ENCODE results near the gene PRKAG2.

Gene PRKAG2

DNA sequence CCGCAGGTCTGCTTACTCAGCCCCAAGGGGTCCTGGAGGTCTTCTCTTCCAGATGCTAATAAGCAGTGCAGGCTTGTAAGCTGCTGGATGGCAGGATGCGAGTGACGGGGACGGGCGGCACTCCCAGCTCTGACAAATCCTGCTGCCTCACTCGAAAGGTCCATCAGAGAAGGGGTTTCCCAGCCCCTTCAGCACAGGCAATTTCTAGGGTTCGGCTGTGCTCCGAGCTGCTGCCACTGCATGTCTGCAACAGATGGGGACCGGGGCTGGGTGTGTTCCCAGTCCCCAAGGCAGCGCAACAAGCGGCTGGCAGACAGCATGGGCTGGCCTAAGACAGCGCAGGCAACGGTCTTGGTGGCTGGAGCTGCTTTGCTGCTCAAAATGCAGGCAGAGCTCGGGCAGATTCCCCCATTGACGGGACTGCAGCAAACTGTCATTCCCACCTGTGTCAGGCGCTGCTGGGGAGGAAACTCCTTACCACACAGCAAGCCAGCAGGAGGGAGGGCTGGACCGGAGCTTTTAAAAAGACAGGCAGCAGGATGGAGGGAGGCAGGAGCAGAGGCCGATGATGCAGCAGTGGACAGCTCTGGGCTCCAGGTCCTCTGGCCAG is 62.4 kb downstream of the PRKAG2 start:
- DNase-seq, result no peak

DNA sequence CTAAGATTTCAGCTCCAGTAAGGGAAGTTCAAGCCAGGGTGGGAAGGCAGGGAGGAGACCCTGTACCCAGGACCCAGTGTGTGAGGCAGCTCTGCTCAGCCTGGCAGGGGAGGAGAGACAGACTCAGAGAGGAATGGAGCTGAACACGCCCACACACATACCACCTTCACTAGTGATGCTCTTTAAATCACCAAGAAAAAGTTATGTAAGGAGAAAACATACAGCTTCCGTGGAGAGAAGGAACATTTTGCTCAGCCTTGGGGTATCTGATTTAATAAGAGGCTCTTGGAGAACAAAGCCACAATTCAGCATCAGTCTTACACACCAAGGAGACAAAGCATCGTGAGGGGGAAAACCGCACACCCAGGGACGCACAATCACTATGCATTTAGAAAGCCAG is 62.9 kb downstream of the PRKAG2 start:
- DNase-seq, result no peak

DNA sequence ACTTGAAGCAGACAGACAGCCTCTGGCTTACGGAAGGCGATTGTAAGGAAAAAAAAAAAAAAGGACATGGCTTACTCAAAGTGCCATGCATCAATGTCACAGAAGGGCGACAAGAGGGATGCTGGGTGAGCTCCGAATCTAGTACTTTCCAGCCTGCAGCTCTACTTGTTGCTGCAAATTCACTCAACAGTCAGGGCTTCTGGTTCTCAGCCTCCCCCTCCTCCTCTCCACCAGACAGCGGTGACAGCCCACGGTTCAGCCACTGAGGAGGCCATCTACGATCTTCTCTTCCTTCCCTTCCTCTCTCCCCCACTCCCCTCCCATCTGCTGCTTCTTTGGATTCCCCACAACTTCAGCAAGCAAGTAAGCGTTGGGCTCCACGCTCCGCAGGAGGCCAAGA is 63.5 kb downstream of the PRKAG2 start:
- DNase-seq, result no peak

DNA sequence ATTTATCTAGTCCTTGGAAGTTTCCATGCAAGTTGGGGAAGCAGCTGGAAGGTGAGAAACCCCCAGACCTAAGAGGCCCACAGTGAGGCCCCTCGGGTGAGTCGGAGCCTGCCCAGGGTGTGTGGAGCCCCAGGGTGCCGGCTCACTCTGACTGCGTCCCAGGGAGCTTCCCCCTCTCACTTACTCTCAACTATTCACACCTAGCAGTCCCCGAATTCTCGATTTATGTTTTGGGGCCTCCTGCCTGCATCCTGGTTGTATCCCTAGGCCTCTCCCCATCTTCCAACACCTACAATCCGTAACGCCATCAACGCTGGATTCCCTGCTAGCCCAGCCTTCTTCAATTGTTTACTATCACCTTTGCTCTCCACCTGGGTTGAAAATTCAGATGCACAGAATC is 63.9 kb downstream of the PRKAG2 start:
- DNase-seq, result no peak

DNA sequence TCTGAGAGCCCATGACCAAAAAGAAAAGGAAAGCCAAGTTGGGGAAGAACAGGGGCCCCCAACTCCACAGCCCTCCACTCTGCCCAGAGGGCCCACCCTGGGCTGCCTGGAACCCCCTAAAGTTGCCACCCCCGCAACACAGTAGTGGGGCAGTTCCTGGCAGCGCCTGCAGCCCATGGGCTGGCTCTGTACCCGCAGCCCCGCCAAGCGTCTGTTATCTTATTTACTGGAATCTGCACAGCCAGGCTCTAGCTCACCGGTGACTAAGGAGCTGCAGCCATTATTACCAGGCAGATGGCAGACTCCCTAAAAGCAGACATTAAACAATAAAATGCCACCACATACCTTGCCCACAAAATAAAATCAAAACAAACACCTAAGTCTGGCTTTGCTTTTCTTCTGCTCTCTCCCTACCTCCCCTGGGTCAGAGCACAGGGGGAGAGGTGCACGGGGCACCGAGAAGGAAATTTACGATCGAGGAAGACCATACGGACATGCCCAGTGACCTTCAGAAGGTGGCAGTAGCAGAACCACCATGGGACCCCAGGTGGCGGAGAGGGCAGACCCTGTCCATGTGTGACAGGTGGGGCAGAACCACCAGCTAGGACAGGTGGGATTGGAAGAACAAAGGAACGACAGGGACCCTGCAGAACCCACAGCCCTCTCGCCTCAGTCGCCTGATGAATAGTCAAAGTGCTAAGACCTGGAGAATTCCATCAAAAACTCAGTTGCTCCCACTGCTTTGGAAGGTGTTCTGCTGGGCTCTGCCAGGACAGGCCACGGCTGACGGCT is 66.3 kb downstream of the PRKAG2 start:
- no peak for DNase-seq

DNA sequence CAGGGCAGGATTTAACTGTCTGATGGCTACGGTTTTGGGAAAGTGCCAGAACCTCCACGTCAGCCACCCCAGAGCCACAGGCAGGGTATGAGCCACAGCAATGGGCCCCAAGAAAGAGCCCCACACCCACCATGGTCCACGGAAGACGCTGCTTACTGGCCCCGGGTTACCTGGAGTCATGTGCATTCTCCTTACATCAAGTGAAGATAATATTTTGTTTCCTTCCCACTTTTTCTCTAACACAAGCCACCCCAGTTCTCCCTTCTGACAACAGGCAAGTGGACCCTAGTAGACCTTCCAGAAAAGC is 67.1 kb downstream of the PRKAG2 start:
- no peak for DNase-seq

DNA sequence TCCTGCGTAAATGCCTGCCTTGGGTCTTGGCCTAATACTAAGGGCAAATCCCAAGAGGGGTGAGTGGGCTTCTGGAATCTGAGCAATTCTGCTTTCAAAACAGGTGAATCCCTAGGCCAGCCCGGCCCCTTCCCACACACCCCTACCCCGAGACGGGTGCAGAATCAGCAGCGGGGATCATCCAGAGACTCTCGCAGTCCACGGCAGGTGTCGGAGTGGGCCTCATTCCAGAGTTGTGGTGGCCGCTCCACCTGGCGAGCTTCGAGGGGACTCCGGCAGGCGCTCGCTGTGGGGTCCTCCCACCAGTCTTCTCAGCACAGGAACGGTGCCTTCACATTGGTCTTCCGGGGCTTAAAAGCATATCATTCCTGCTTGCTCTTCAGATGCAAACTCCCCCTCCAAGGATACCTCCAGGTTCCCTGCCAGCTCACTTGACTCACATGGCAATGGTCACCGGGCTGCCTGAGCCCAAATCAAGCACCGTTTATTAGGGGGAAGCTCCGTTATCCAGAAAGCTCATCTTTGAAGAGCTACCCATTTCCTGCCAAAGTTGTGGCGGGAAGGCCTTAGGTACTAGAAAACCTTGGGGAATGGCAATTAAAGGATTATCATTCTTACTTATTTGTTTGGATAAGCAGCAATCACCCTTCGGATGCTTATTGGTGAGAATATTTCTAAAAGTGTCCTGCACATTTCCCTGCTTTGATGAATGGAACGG is 67.6 kb downstream of the PRKAG2 start:
- DNase-seq, result no peak

DNA sequence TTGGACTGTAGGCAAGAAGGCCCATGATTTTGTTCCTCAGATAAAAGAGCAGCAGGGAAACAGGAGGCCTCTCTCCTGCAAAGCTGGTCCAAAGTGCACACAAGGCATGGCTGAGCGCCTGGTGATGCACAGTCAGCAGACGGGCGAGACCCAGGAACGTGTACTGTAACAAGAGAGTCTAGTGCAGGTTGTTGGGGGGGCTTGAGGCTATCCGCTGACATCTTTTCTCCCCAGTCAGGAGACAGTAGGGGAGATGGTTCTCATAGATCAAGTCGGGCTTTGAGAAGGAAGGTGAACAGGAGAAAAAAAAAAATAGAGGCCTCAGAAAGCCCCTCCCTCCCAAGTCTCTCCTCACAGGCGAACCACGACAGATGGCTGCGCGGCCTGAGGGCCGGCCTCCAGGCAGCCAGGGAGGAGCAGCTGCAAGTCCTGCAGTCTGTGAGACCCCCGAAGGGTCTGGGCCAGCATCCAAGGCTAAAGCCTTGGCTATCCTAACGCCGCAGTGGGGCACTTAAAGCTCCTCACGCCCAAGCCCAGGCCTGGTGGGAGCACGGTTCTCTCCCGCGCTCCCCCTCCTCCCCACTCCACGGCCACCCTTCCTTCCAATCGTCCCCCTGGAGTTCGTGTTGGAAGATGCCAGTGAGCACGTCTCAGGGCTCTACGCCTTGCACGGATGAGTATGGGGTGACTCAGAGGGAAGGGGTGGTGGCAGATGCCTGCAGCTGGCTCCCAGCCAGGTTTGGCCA is 68.3 kb downstream of the PRKAG2 start:
- no peak for DNase-seq

DNA sequence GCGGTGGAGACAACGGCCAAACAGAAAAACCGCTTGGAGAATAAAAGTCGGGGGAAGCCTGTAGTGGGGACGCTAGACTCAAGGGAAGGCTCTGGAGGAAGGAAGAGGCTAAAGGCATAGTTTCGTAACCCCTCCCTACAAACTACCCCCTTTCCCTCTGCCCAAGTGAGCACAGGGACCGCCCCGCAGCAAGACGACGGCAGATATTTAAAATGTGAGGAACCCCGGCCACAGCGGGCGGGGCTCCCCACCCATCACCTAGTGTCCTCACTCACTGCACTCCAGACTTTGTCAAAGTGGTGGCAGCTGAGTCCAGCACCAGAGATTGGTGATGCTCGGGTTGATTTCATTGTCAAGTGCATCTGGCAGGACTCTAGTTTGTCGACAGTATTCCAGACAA is 69.1 kb downstream of the PRKAG2 start:
- DNase-seq, result no peak

DNA sequence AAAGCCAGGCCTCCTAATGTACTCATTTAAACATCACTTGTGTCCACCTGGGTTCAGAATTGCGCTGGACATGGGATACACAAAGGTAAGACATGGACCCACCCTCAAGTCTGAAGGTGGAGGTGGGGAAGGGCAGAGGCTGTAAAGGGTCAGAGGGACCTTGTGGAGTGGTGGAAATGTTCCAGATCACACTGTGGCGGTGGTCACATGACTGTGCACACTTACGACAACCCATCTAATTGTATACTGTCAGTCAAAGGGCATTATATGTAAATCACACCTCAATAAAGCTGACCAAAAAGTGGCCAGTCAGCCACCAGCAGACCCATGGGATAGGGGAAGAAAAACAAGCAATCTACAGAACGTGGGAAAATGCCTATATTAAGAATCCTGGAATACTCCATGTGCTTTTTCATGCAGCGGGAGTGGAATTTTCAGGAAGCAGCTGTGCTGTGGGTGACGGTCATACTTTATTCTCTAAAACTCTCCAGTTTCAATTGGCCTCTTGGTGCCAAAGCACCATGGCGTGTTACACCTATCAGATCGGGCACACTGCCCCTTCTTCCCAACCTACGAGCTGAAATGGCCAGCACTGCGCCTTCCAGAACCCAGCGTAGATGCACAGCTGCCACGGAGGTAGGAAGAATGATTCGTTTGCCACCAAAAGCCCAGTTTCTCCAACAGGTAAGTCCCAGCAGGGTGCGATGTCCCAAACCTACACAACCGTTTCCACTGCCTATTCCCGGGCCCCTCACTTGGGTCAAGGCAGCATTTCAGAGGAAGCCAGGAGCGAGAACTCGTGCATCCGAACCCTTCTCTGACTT is 69.8 kb downstream of the PRKAG2 start:
- no peak for DNase-seq

DNA sequence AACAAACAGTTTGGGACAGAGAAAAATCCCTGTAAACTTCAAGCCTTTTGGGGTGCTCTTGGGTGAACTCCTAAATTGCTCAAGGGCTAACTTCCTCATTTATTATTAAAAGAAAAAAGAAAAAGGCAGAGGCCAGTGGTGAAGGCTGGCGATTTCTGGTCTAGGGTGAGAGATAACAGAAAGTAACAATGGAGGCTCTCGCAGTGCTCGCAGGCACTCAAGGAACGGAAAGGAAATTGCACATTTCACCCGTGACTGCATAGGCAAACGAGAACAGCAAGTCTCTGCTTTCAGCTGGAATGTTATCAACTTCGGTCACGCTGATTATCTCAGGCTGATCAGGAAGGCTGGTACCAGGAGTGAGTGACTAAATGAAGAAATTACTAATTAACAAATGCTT is 70.7 kb downstream of the PRKAG2 start:
- DNase-seq, result no peak

DNA sequence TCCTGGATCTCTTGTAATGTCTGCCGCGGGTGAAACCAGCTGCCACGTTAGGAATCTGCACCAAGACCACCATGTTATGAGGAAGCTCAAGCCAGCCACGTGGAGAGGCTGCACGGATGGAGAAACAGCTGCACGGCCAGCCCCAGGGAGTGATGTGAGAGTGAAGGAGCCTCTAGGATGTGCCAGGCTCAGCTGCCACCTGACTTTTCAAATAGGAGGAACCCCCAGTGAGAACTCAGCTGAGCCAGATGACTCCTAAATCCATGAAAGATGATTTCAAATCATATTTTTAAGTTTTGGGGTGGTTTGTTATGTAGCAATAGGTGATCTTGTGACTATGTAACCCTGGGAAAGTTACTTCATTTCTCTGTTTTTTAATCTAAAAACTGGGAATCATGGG is 71.7 kb downstream of the PRKAG2 start:
- no peak for DNase-seq

DNA sequence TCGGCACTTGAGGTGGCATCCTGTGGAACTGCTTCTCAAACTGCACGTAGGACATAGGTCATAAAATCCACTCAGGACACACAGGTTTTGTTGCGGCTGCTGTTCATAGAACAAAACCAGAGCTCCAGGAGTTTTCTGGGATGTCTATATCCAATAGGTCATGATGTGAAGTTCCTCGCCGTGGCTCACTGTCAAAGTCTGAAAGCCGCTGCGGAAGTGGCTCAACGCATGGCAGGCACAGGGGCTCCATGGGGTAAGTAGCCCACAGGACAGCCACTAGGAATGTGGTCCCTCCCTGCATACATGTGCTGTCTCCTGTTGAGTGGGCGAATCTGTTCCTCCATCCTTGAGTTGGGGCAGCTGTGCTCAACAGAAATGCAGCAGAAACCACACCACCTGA is 72.2 kb downstream of the PRKAG2 start:
- DNase-seq, result no peak

DNA sequence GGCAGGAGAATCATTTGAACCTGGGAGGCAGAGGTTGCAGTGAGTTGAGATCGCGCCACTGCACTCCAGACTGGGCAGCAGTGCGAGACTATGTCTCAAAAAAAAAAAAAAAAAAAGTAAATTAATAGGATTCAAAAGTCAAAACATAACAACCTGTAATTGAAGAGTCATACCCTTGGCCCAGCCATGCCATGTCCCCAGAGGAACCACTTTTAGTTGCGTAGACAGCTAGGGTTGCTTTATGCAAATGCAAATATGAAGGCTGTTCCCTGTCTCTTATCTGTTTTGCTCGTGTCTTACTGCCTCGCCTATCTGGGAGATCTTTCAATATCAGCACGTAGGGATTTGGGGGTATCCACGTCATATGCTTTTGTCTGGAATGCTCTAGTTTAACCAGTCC is 73.1 kb downstream of the PRKAG2 start:
- DNase-seq, result no peak

DNA sequence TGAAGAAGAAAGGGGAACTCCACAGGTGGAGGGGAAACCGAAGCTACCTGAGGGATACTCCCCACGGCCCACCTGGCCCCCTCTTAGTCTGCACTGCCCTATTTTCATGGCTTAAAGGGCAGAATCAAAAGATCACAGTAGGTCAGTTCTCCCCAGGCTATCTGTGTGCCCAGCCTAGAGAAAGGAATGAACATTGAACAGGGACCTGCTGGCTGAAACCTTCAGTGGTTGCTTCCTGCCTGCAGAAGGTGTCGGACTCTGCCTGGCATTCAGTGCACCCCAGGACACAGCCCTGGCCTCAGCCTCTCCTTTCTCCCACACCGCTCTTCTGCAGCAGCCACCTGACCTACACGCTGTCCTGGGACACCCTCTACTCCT is 74.5 kb downstream of the PRKAG2 start:
- DNase-seq, result no peak

DNA sequence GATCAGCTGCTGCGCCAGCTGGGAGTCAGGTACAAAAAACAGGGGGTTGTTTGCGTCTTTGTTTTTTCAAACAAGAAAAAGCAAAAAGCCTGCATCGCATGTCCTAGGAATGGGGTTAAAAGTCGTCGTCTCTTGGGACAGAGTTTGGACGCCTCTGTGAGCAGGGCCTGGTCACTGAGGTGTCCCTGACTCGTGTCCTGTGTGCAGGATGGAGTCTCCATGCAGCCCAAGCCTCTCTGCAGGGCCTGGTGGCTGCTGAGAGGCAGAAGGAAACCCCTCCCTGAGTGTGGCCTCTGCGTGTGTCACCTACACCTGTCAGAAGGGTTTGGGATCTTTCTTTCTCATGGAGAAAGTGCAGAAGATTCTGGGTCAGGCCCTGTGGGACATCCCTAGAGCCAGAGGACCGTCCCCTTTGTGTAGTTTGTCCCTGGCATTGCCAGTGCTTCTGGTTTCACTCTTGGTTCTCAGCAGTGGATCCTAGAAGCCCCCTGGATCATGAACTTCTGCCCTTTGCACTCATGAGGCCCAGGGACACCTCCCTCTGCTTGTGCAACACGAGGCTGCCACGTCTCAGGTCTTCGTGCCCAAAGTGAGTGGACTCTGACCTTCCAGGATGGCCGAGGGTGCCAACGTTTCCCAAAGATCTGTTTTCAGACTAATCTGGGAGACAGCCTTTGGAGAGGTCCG is 75.0 kb downstream of the PRKAG2 start:
- DNase-seq, result no peak

DNA sequence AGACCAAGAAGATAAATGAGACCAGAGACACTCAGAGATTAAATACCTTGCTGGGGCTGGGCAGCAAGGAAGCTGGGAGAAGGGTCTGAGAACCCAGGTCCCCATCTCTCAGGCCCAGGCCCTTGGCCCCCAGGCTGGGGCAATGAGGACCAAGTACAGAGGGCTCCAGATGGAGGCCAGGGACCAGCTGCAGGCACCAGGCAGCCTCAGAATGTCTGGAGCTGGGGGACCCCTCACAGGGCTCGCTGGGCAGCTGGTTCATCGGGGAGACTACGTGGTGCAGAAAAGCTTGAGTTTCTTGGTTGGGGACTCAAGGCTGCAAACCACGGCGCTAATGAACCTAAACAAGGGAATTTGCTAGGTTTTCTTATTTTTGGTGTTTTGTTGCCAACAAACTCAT is 75.6 kb downstream of the PRKAG2 start:
- DNase-seq, result no peak

DNA sequence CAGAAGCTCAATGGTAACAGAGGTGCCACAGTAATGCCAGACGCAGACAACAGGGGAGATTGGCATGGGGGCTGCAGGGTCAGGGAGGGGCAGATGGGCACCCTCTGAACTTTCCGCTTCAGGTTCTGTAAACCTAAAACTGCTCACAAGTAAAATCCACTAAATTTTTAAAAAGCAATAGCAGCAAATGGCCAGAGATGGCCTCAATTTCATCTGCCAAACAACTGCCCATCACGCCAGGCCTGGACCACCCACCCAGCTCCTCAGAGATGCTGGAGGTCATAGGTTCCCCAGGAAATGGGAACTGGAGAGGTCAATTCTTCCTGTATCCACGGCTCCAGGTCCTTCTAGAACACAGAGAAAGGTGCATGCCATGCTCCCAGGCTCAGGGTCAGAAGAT is 76.1 kb downstream of the PRKAG2 start:
- no peak for DNase-seq

DNA sequence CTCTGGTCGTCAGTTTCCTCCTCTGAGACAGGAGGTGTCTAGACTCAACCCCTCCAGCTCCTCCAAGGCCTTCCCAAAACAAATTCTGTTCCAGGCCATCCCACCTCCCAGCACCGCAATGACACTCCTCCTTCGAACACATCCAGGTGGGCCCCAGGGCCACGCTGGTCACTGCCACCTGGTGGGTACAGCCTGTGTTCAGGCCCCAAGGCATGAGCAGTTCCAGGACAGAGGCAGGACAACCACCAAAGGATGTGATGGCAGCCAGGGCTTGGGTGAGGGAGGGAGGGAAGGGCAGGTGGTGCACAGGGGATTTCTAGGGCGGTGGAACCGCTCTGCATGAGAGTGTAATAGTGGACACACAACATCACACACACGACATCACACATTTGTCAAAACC is 76.5 kb downstream of the PRKAG2 start:
- DNase-seq, result no peak

DNA sequence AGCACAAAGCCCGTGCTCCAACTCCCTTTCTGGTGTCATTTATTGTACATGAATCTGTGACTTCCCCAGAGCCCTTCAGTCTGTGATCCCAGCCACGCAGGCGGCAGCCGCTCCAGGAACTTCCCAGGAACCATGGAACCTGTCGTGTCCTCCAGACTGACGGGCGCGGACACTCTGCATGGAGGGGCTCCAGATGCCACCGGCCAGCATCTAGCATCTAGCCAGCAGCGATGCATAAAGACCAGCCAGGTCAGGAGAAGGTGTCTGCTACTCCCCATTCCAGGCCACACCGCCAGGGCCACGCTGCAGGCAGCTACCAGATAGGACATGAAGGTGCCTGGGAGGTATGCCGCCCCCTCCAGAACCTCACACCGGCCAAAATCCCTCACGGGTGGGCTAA is 77.4 kb downstream of the PRKAG2 start:
- DNase-seq, result no peak

DNA sequence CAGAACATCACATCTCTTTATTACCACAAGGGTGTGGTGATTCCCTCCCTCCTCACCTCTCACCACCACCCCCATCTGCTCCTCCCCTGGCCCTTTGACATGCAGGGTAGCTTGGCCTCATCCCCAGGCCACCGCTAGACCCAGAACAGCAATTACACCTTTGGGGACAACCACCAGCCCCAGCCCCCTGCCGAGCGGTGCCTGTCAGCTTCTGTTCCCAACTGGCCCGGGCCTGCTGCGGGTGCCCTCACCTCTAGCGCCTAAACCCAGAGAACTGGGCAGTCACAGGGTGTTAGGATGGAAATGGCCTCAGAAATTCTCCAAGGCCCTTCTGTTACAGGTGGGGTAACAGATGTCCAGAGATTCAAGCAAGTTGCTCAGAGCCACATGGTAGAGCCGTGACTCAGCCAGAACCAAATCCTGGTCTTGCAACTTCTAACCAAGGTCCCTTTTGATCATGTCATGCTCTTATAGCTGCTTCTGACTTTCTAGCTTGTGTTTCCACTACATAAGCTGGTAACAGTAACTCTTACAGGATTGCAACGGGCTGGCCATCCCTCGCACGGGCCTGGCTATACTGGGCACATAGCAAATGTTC is 78.0 kb downstream of the PRKAG2 start:
- no peak for DNase-seq
